IMR-90 (cell line): ENCODE data around the gene CLPTM1. TPM values are rescaled to one million over a fixed set of nuclear protein-coding genes. Genes with fewer than 3 reads are reported as not detected.

Source experiments
- ATAC-seq: fragments of 200-7000 bp; cut with Tn5 transposase; 2 replicates; pipeline ENCODE4 v1.9.1; 2020; ENCODE audit warnings: low read depth, mild to moderate bottlenecking, moderate library complexity
- BruUV-seq: library from RNA; stranded (reverse); fragments of 400-500 nt; replicated peaks from 2 replicates; lab custom pipeline; 2021; lab: Mats Ljungman, UMichigan
- CTCF ChIA-PET: fragments of 300-600 bp; formaldehyde crosslinking; extraction: SDS; loops from one replicate; lab custom pipeline; 2021; ENCODE audit warnings: antibody characterized with exemption; lab: Yijun Ruan, JAX
- POLR2A ChIA-PET: fragments of 300-600 bp; sonication (Branson Sonifier 250); formaldehyde crosslinking; loops from one replicate; lab custom pipeline; 2022; ENCODE audit warnings: antibody characterized with exemption; ENCODE audit not compliant: unreplicated experiment; lab: Charles Lee
- DNase-seq: peaks from one replicate; pipeline ENCODE4 v3.0.0; 2013
- H2AFZ ChIP-seq: replicated peaks from 2 replicates; pipeline ENCODE3; 2013; ENCODE audit warnings: low read length, mild to moderate bottlenecking; ENCODE audit not compliant: poor library complexity
- H2AK5ac ChIP-seq: 2 replicates; pipeline ENCODE4 v1.6.1; 2013; ENCODE audit warnings: low read depth, low read length, inconsistent platforms
- H2AK9ac ChIP-seq: replicated peaks from 2 replicates; pipeline ENCODE3; 2013; ENCODE audit warnings: mild to moderate bottlenecking, low read depth, low read length, moderate library complexity; ENCODE audit not compliant: poor library complexity
- H2BK120ac ChIP-seq: 2 replicates; pipeline ENCODE4 v1.6.1; 2013; ENCODE audit warnings: low read depth, low read length, inconsistent platforms
- H2BK15ac ChIP-seq: 3 replicates; pipeline ENCODE4 v1.6.1; 2013; ENCODE audit warnings: low read depth, low read length, inconsistent platforms
- H2BK20ac ChIP-seq: 2 replicates; pipeline ENCODE4 v1.6.1; 2013; ENCODE audit warnings: low read depth, mild to moderate bottlenecking, inconsistent platforms, low read length, moderate library complexity
- H2BK5ac ChIP-seq: 2 replicates; pipeline ENCODE4 v1.6.1; 2013; ENCODE audit warnings: mild to moderate bottlenecking, low read depth, low read length, inconsistent platforms; ENCODE audit not compliant: poor library complexity, severe bottlenecking
- H3K14ac ChIP-seq: replicated peaks from 2 replicates; pipeline ENCODE4 v1.6.1; 2013; ENCODE audit warnings: low read depth, low read length, inconsistent platforms
- H3K18ac ChIP-seq: 2 replicates; pipeline ENCODE4 v1.6.1; 2013; ENCODE audit warnings: low read depth, low read length, control low read depth
- H3K23ac ChIP-seq: 2 replicates; pipeline ENCODE4 v1.6.1; 2013; ENCODE audit warnings: low read depth, low read length, inconsistent platforms
- H3K27ac ChIP-seq: 2 replicates; pipeline ENCODE4 v1.5.1; 2013; ENCODE audit warnings: mild to moderate bottlenecking, control low read depth, low read length; ENCODE audit not compliant: insufficient read depth
- H3K27me3 ChIP-seq: 2 replicates; pipeline ENCODE4 v1.6.1; 2013; ENCODE audit warnings: low read length; ENCODE audit not compliant: control insufficient read depth, insufficient read depth
- H3K36me3 ChIP-seq: 2 replicates; pipeline ENCODE4 v1.6.1; 2013; ENCODE audit warnings: low read length, mixed read lengths; ENCODE audit not compliant: control insufficient read depth, insufficient read depth
- H3K4ac ChIP-seq: 2 replicates; pipeline ENCODE4 v1.6.1; 2013; ENCODE audit warnings: low read depth, low read length, inconsistent platforms
- H3K4me1 ChIP-seq: 2 replicates; pipeline ENCODE4 v1.6.1; 2013; ENCODE audit warnings: low read length, mixed read lengths; ENCODE audit not compliant: control insufficient read depth, insufficient read depth
- H3K4me2 ChIP-seq: 2 replicates; pipeline ENCODE4 v1.6.1; 2013; ENCODE audit warnings: low read depth, mild to moderate bottlenecking, control low read depth, low read length, moderate library complexity
- H3K4me3 ChIP-seq: 2 replicates; pipeline ENCODE4 v1.5.1; 2013; ENCODE audit warnings: low read depth, mild to moderate bottlenecking, control low read depth, low read length, moderate library complexity; ENCODE audit not compliant: insufficient read depth
- H3K56ac ChIP-seq: 2 replicates; pipeline ENCODE4 v1.6.1; 2013; ENCODE audit warnings: low read length, inconsistent platforms; ENCODE audit not compliant: insufficient read depth; ENCODE audit errors: extremely low read depth
- H3K79me1 ChIP-seq, 2 experiments: 2 replicates each; pipeline ENCODE4 v1.6.1; 2013; ENCODE audit warnings: low read length in 2 of 2, inconsistent platforms in 1 of 2, low read depth in 1 of 2
- H3K9ac ChIP-seq: 2 replicates; pipeline ENCODE4 v1.6.1; 2013; ENCODE audit warnings: low read depth, low read length, control low read depth
- H3K9me1 ChIP-seq: 2 replicates; pipeline ENCODE4 v1.6.1; 2013; ENCODE audit warnings: low read length, inconsistent platforms; ENCODE audit not compliant: insufficient read depth
- H3K9me3 ChIP-seq: 2 replicates; pipeline ENCODE4 v1.6.1; 2013; ENCODE audit warnings: low read length; ENCODE audit not compliant: control insufficient read depth, insufficient read depth
- H4K20me1 ChIP-seq: 2 replicates; pipeline ENCODE4 v1.6.1; 2013; ENCODE audit warnings: low read length, inconsistent platforms; ENCODE audit not compliant: insufficient read depth
- H4K5ac ChIP-seq: 2 replicates; pipeline ENCODE4 v1.6.1; 2013; ENCODE audit warnings: mild to moderate bottlenecking, low read depth, low read length, control low read depth
- H4K8ac ChIP-seq, 2 experiments: 2 replicates each; pipeline ENCODE4 v1.6.1; 2013; ENCODE audit warnings: low read depth in 2 of 2, low read length in 2 of 2, control low read depth in 1 of 2, inconsistent platforms in 1 of 2
- H4K91ac ChIP-seq: 2 replicates; pipeline ENCODE4 v1.6.1; 2013; ENCODE audit warnings: low read depth, low read length, inconsistent platforms; ENCODE audit not compliant: insufficient read depth
- BHLHE40 ChIP-seq: fragments of 150-350 bp; IDR thresholded peaks from 2 replicates; pipeline ENCODE4 v1.6.1; 2016; ENCODE audit warnings: mild to moderate bottlenecking, low read depth, low read length
- RAD21 ChIP-seq: IDR thresholded peaks from 2 replicates; pipeline ENCODE4 v1.6.1; 2012; ENCODE audit warnings: low read length, improper control_type of control experiment
- SMC3 ChIP-seq: fragments of 150-350 bp; IDR thresholded peaks from 2 replicates; pipeline ENCODE4 v1.6.1; 2016; ENCODE audit warnings: low read depth, mild to moderate bottlenecking, antibody characterized with exemption, low read length, moderate library complexity
- WGBS, 2 experiments: methylation state at CpG; one replicate each; pipeline versions ENCODE4 v1.1.5 to v1.1.7; 2013; ENCODE audit warnings: missing lambda C conversion rate in 2 of 2; ENCODE audit not compliant: insufficient read length in 1 of 2; ENCODE audit errors: extremely low coverage in 2 of 2; 5-methylcytosine and 5-hydroxymethylcytosine counted together
- dilution Hi-C: fragments of 300-500 bp; cut with HindIII; formaldehyde crosslinking; loops from one replicate; pipeline ENCODE4 v1.14.3; 2018; ENCODE audit warnings: low sequenced_read_pairs; ENCODE audit not compliant: unreplicated experiment
- in situ Hi-C: fragments of 300-500 bp; cut with MboI; formaldehyde crosslinking; loops from 3 replicates; pipeline ENCODE4 v1.14.3; 2019; ENCODE audit warnings: low sequenced_read_pairs, inconsistent platforms, mixed read lengths
- intact Hi-C: fragments of 100-400 bp; cut with micrococcal nuclease; formaldehyde crosslinking; loops from 2 replicates; pipeline ENCODE4 v1.10.0; 2022
- polyA plus RNA-seq, 3 experiments: library from polyadenylated mRNA; depleted of rRNA; stranded (reverse); fragments of >200 nt; gene quantifications; 2 replicates each; pipeline ENCODE4 v1.2.3, GENCODE V29; 2012; ENCODE audit warnings: low replicate concordance in 1 of 3
- total RNA-seq: library from RNA; depleted of rRNA; stranded (reverse); fragments of >200 nt; gene quantifications from 2 replicates; pipeline ENCODE4 v1.2.3, GENCODE V29; 2012
- TF ChIP-seq, protein P1 (sequence below): conservative IDR thresholded peaks from 2 replicates; pipeline ENCODE4 v1.5.1; 2012; ENCODE audit warnings: mild to moderate bottlenecking, low read depth, low read length, improper control_type of control experiment

The CLPTM1 gene
- total and polyA plus RNA-seq, 2 of the 4 experiments (the other 2 are of a cell fraction), result 23.8 to 88.8 TPM

GRCh38 chr19:44951179-44952159 lies 3.7 kb upstream of the CLPTM1 start:
- no peak overlapping the region for H3K18ac ChIP-seq
- no peak overlapping the region for H3K4me2 ChIP-seq
- H3K14ac ChIP-seq, result no peak overlapping the region
- no peak overlapping the region for H3K23ac ChIP-seq
- in situ Hi-C loops, result loop anchor here (5.0 to 10.0 kb wide), 2 partner anchors 39 to 267 kb away; partner anchors contain the start of gene APOC1
- TF ChIP-seq BHLHE40, result no peak
- TF ChIP-seq, protein P1, sequence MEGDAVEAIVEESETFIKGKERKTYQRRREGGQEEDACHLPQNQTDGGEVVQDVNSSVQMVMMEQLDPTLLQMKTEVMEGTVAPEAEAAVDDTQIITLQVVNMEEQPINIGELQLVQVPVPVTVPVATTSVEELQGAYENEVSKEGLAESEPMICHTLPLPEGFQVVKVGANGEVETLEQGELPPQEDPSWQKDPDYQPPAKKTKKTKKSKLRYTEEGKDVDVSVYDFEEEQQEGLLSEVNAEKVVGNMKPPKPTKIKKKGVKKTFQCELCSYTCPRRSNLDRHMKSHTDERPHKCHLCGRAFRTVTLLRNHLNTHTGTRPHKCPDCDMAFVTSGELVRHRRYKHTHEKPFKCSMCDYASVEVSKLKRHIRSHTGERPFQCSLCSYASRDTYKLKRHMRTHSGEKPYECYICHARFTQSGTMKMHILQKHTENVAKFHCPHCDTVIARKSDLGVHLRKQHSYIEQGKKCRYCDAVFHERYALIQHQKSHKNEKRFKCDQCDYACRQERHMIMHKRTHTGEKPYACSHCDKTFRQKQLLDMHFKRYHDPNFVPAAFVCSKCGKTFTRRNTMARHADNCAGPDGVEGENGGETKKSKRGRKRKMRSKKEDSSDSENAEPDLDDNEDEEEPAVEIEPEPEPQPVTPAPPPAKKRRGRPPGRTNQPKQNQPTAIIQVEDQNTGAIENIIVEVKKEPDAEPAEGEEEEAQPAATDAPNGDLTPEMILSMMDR, result peak; percentile 82
- TF ChIP-seq SMC3, result peak; percentile 92
- peak; percentile 76 for TF ChIP-seq RAD21
- H2BK20ac ChIP-seq, result no peak overlapping the region
- H3K79me1 ChIP-seq, result peaks cover 2 to 25% of the 10 kb centered on the region in 2 experiments; a peak in 2 of 4 replicates
- H2BK15ac ChIP-seq, result no peak overlapping the region
- H3K4me3 ChIP-seq, result no peak overlapping the region
- 20% methylated on average over 3 of the region's 13 CpGs; no CpG with 5 or more reads in 1 of the 2 experiments for WGBS, 2 experiments
- no peak overlapping the region for H3K4ac ChIP-seq
- H3K36me3 ChIP-seq, result peaks cover 2% of the 10 kb centered on the region; the same call in 1 of the 2 replicates
- DNase-seq (peak; percentile 82), ATAC-seq (peak; percentile 15; the same call in 1 of the 2 replicates)
- H4K8ac ChIP-seq, result no peak overlapping the region
- H3K9ac ChIP-seq, result no peak overlapping the region
- no peak overlapping the region for H4K5ac ChIP-seq
- no peak overlapping the region for H4K91ac ChIP-seq
- H2AK9ac ChIP-seq, result peak overlapping the region; percentile 23
- H3K56ac ChIP-seq, result no peak overlapping the region
- intact Hi-C loops, result loop anchor here (1.0 to 10.0 kb wide), 3 partner anchors 48 to 377 kb away; partner anchors contain the start of gene TOMM40
- H2AFZ ChIP-seq, result peak overlapping the region; percentile 44
- H2AK5ac ChIP-seq, result no peak overlapping the region
- no peak overlapping the region for H2BK5ac ChIP-seq
- ChIA-PET POLR2A (no interaction called here), CTCF (interaction anchor here (0.7 to 1.3 kb wide), 5 partner anchors 40 to 59 kb away, joined by 3 to 10 read pairs (median 4); no protein-coding TSS in a partner anchor)
- BruUV-seq, result no TSS peak
- H2BK120ac ChIP-seq, result no peak overlapping the region
- no peak overlapping the region for H3K27ac ChIP-seq
- H3K4me1 ChIP-seq, result peaks cover 6% of the 10 kb centered on the region
- peaks cover 8% of the 10 kb centered on the region; the same call in 1 of the 2 replicates for H3K9me1 ChIP-seq
- H4K20me1 ChIP-seq, result peaks cover 11% of the 10 kb centered on the region
- no peaks in the 10 kb centered on the region for H3K9me3 ChIP-seq
- dilution Hi-C loops, result no loop called here
- H3K27me3 ChIP-seq, result no peaks in the 10 kb centered on the region
